ENCODE measurements around the gene ZDHHC3.
A peak's percentile ranks its signal among the peaks of the same experiment; 100 is the strongest.

The ZDHHC3 gene

GRCh38 chr3:44909063-44909462, 66.9 kb downstream of the ZDHHC3 start:
- no peak for DNase-seq (ENCODE audit: low read depth)
- no peak overlapping the region for H3K4me3 ChIP-seq (ENCODE audit: low read depth, low read length)
- TF ChIP-seq CTCF (conservative IDR thresholded peaks at IDR 0.05; ENCODE audit: low read depth, low read length): no peak

- DNase-seq (ENCODE audit: low read depth): no peak
- no peak for TF ChIP-seq CTCF (conservative IDR thresholded peaks at IDR 0.05; ENCODE audit: low read depth, low read length)
- H3K4me3 ChIP-seq (ENCODE audit: low read depth, low read length): no peak overlapping the region
Measured at GRCh38 chr3:44907612-44908011, 68.4 kb downstream of the ZDHHC3 start.

GRCh38 chr3:44906997-44907396, 69.0 kb downstream of the ZDHHC3 start:
- TF ChIP-seq CTCF (conservative IDR thresholded peaks at IDR 0.05; ENCODE audit: low read depth, low read length): no peak
- DNase-seq (ENCODE audit: low read depth): peak; percentile 36
- no peak overlapping the region for H3K4me3 ChIP-seq (ENCODE audit: low read depth, low read length)

- DNase-seq (ENCODE audit: low read depth): no peak
- TF ChIP-seq CTCF (conservative IDR thresholded peaks at IDR 0.05; ENCODE audit: low read depth, low read length): no peak
- H3K4me3 ChIP-seq (ENCODE audit: low read depth, low read length): no peak overlapping the region
Measured at GRCh38 chr3:44905446-44906157, 70.4 kb downstream of the ZDHHC3 start.

DNA sequence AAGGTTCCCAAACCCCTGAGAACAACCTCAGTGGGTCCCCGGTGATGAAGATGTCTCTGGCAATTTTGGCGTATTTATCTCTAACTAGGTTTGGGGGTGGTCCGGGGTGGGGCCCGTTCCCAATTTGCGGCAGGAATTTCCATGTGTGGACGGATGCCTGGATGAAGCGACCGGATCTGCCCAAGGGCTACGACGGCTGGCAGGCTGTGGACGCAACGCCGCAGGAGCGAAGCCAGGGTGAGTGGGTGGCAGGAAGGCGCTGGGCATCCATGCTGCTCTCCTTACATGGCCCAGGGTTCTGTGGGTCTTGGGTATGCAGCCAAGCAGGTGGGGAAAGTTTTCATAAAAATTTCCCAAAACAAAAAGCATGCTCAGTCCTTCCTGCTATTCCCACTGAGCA, 72.2 kb downstream of the ZDHHC3 start:
- no peak for DNase-seq (ENCODE audit: low read depth)
- no peak overlapping the region for H3K4me3 ChIP-seq (ENCODE audit: low read depth, low read length)
- TF ChIP-seq CTCF (conservative IDR thresholded peaks at IDR 0.05; ENCODE audit: low read depth, low read length): no peak

GRCh38 chr3:44903314-44903713, 72.7 kb downstream of the ZDHHC3 start:
- DNase-seq (ENCODE audit: low read depth): no peak
- H3K4me3 ChIP-seq (ENCODE audit: low read depth, low read length): no peak overlapping the region
- TF ChIP-seq CTCF (conservative IDR thresholded peaks at IDR 0.05; ENCODE audit: low read depth, low read length): no peak

DNA sequence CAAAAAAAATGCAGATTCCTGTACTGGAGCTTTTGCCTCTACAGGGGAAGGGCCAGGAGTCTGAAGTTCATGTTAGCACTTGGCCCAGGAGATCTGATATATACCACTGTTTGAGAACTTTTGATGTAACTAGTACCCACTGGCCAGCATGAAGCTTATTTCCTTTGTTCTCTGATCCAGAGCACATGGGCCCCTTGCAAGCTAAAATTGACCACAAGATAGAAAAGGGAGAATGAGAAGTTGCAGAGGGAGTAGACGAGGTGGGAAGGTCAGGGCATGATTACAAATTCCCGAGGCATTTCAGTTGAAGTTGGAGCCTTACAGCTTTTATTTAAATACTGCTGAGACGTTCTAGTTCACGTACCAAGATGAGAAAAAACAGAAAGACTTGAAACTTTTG, 73.3 kb downstream of the ZDHHC3 start:
- no peak for DNase-seq (ENCODE audit: low read depth)
- no peak for TF ChIP-seq CTCF (conservative IDR thresholded peaks at IDR 0.05; ENCODE audit: low read depth, low read length)
- no peak overlapping the region for H3K4me3 ChIP-seq (ENCODE audit: low read depth, low read length)
